Effector memory CD4-positive, alpha-beta T cell (primary cell): ENCODE data around the gene SEMA4G.
A peak's percentile ranks its signal among the peaks of the same experiment; 100 is the strongest.
"Not testable (repeated sequence)": the region's sequence is repeated elsewhere in the genome, so short reads cannot be mapped to it uniquely, and the experiment has no call there.

Source experiments
- DNase-seq, 3 donors: peaks; one replicate each; pipeline ENCODE4 v3.0.0-alpha.2; 2020
- H3K27ac ChIP-seq: 2 replicates; pipeline ENCODE4 v1.7.0; 2013; ENCODE audit warnings: mild to moderate bottlenecking, low read length, moderate library complexity; ENCODE audit not compliant: insufficient read depth, poor library complexity, severe bottlenecking
- H3K27me3 ChIP-seq: replicated peaks from 2 replicates; pipeline ENCODE4 v1.7.0; 2013; ENCODE audit warnings: mild to moderate bottlenecking, low read length; ENCODE audit not compliant: insufficient read depth, control insufficient read depth, poor library complexity, severe bottlenecking
- H3K36me3 ChIP-seq: 2 replicates; pipeline ENCODE4 v1.7.0; 2013; ENCODE audit warnings: mild to moderate bottlenecking, low read length, moderate library complexity; ENCODE audit not compliant: control insufficient read depth, insufficient read depth
- H3K4me1 ChIP-seq: 2 replicates; pipeline ENCODE4 v1.7.0; 2013; ENCODE audit warnings: low read length, mild to moderate bottlenecking; ENCODE audit not compliant: control insufficient read depth, insufficient read depth, poor library complexity, severe bottlenecking
- H3K4me3 ChIP-seq: 2 replicates; pipeline ENCODE4 v1.7.0; 2013; ENCODE audit warnings: low read length, low read depth, mild to moderate bottlenecking; ENCODE audit not compliant: insufficient read depth, poor library complexity, severe bottlenecking
- H3K9me3 ChIP-seq: 2 replicates; pipeline ENCODE4 v1.7.0; 2013; ENCODE audit warnings: mild to moderate bottlenecking, low read length, moderate library complexity; ENCODE audit not compliant: control insufficient read depth

The SEMA4G gene

GRCh38 chr10:100970076-100970913 lies 991 bp downstream of the SEMA4G start:
- Histone ChIP-seq H3K36me3 (peaks cover 6% of the 10 kb centered on the region), H3K27ac (no peak overlapping the region), H3K4me3 (peak overlapping the region; percentile 67), H3K4me1 (peaks cover 6% of the 10 kb centered on the region), H3K9me3 (no peaks in the 10 kb centered on the region), H3K27me3 (no peaks in the 10 kb centered on the region)
- DNase-seq = peak; percentile 8 to 17 (median 14)

- DNase-seq = no peak
- H3K4me3 ChIP-seq = no peak overlapping the region
- H3K27ac ChIP-seq = no peak overlapping the region
- H3K27me3 ChIP-seq = no peaks in the 10 kb centered on the region
- H3K36me3 ChIP-seq = peaks cover 6% of the 10 kb centered on the region
- H3K9me3 ChIP-seq = no peaks in the 10 kb centered on the region
- H3K4me1 ChIP-seq = peaks cover 6% of the 10 kb centered on the region
These were observed 1.9 kb downstream of the SEMA4G start for GRCh38 chr10:100970914-100971811.

GRCh38 chr10:100972115-100972903 lies 3.0 kb downstream of the SEMA4G start:
- no peaks in the 10 kb centered on the region for H3K9me3 ChIP-seq
- DNase-seq = no peak

GRCh38 chr10:100972904-100973535 lies 3.7 kb downstream of the SEMA4G start:
- Histone ChIP-seq H3K4me3 (no peak overlapping the region), H3K27me3 (no peaks in the 10 kb centered on the region)
- DNase-seq = no peak

More at GRCh38 chr10:100972115-100972903, 3.0 kb downstream of the SEMA4G start:
- H3K27me3 ChIP-seq = no peaks in the 10 kb centered on the region
- H3K4me1 ChIP-seq = peaks cover 6% of the 10 kb centered on the region
- no peak overlapping the region for H3K4me3 ChIP-seq
- H3K36me3 ChIP-seq = no peaks in the 10 kb centered on the region
- H3K27ac ChIP-seq = no peak overlapping the region

GRCh38 chr10:100975397-100975796 lies 6.1 kb downstream of the SEMA4G start:
- not testable (repeated sequence) for H3K4me1 ChIP-seq, H3K27me3 ChIP-seq, H3K27ac ChIP-seq, H3K36me3 ChIP-seq, DNase-seq, H3K4me3 ChIP-seq, H3K9me3 ChIP-seq

More at GRCh38 chr10:100972904-100973535, 3.7 kb downstream of the SEMA4G start:
- H3K36me3 ChIP-seq = no peaks in the 10 kb centered on the region
- H3K27ac ChIP-seq = no peak overlapping the region
- no peaks in the 10 kb centered on the region for H3K9me3 ChIP-seq
- peaks cover 6% of the 10 kb centered on the region for H3K4me1 ChIP-seq

GRCh38 chr10:100976906-100977305 lies 7.6 kb downstream of the SEMA4G start:
- DNase-seq = no peak

GRCh38 chr10:100977436-100977835 lies 8.1 kb downstream of the SEMA4G start:
- Histone ChIP-seq H3K4me3 (no peak overlapping the region), H3K4me1 (no peaks in the 10 kb centered on the region), H3K9me3 (no peaks in the 10 kb centered on the region), H3K27ac (no peak overlapping the region), H3K36me3 (peaks cover 20% of the 10 kb centered on the region), H3K27me3 (no peaks in the 10 kb centered on the region)
- DNase-seq = no peak

More at GRCh38 chr10:100976906-100977305, 7.6 kb downstream of the SEMA4G start:
- Histone ChIP-seq H3K27ac (no peak overlapping the region), H3K9me3 (no peaks in the 10 kb centered on the region), H3K36me3 (peaks cover 20% of the 10 kb centered on the region), H3K27me3 (no peaks in the 10 kb centered on the region), H3K4me3 (no peak overlapping the region), H3K4me1 (no peaks in the 10 kb centered on the region)

- DNase-seq = no peak
- peaks cover 27% of the 10 kb centered on the region for H3K36me3 ChIP-seq
- H3K4me3 ChIP-seq = no peak overlapping the region
These were observed 9.0 kb downstream of the SEMA4G start for GRCh38 chr10:100978121-100978900.

GRCh38 chr10:100978901-100979195 lies 9.5 kb downstream of the SEMA4G start:
- no peaks in the 10 kb centered on the region for H3K4me1 ChIP-seq
- H3K27me3 ChIP-seq = no peaks in the 10 kb centered on the region
- H3K27ac ChIP-seq = no peak overlapping the region
- H3K36me3 ChIP-seq = peaks cover 28% of the 10 kb centered on the region
- H3K9me3 ChIP-seq = no peaks in the 10 kb centered on the region
- DNase-seq = no peak
- no peak overlapping the region for H3K4me3 ChIP-seq

More at GRCh38 chr10:100978121-100978900, 9.0 kb downstream of the SEMA4G start:
- Histone ChIP-seq H3K4me1 (no peaks in the 10 kb centered on the region), H3K9me3 (no peaks in the 10 kb centered on the region), H3K27me3 (no peaks in the 10 kb centered on the region), H3K27ac (no peak overlapping the region)
